Subcutaneous abdominal adipose tissue (tissue), 5 donors: Measurements from ENCODE around the gene PTER.

Source experiments
- H3K27ac ChIP-seq: one replicate; pipeline ENCODE4 v1.7.0; 2013; ENCODE audit warnings: low read depth, mild to moderate bottlenecking, inconsistent platforms, low read length, moderate library complexity
- H3K27me3 ChIP-seq, 5 donors: one replicate each; pipeline ENCODE4 v1.7.0; 2013; ENCODE audit warnings: low read length in 5 of 5, inconsistent platforms in 1 of 5; ENCODE audit not compliant: control insufficient read depth in 5 of 5, insufficient read depth in 4 of 5
- H3K36me3 ChIP-seq, 5 donors: one replicate each; pipeline ENCODE4 v1.7.0; 2013; ENCODE audit warnings: low read length in 5 of 5; ENCODE audit not compliant: control insufficient read depth in 5 of 5, insufficient read depth in 5 of 5
- H3K4me1 ChIP-seq, 5 donors: one replicate each; pipeline ENCODE4 v1.7.0; 2013; ENCODE audit warnings: low read length in 5 of 5, mild to moderate bottlenecking in 3 of 5, moderate library complexity in 1 of 5; ENCODE audit not compliant: control insufficient read depth in 5 of 5, insufficient read depth in 5 of 5
- H3K4me3 ChIP-seq, 5 donors: one replicate each; pipeline ENCODE4 v1.7.0; 2013; ENCODE audit warnings: low read length in 5 of 5, low read depth in 1 of 5
- H3K9ac ChIP-seq, 5 donors: one replicate each; pipeline ENCODE4 v1.7.0; 2013; ENCODE audit warnings: low read length in 5 of 5, mild to moderate bottlenecking in 4 of 5, moderate library complexity in 3 of 5
- H3K9me3 ChIP-seq, 5 donors: one replicate each; pipeline ENCODE4 v1.7.0; 2013; ENCODE audit warnings: low read length in 5 of 5; ENCODE audit not compliant: control insufficient read depth in 5 of 5
- donor health status: healthy.
- donor health status: healthy.
- donor health status: healthy.
- donor health status: healthy.
- donor health status: healthy.

PTER gene

DNA sequence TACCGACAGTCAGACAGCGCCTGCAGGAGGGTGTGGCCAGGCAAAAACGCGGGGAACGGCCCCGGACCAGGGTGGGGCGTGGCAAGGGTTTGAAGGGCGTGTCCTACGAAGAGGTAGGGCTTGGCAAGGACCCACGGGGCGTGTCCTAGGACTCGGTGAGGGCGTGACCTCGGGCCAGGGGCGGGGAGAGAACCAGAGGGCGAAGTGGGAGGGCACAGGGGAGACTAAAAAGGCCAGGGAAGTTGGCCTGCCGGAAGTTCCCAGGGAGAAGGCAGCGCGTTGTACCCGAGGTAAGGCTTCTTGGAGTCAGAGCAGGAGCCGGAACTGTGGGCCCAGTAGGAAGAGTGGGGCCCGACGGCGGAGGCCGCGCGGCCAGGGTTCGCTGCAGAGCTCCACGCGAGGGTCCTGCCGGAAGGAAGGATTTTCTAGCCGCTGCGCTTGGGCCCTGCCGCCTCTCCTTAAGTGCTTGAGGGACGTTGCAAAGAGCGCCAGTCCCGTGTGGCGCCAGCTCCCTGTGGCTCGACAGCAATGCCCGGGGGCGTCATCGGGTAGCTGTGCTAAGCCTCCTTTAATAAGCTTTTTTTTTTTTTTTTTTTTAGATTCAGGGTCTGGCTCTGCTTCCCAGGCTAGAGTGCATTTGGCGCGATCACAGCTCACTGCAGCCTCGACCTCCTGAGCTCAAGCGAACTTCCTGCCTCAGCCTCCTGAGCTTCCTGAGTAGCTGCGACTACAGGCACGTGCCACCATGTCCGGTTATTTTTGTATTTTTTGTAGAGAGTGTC is at the start of gene PTER:
TSS of gene PTER (plus strand) at position 253 of the 782 bp plus-strand sequence. CDS start 47,375 bp downstream, outside the sequence.
- Histone ChIP-seq H3K36me3 (peaks cover 0 to 6% (median 0%) of the 10 kb centered on the region in 5 donors), H3K9ac (peak within 1 kb of the TSS in 4 of 5 donors; percentile 72 to 79 (median 76)), H3K27ac (peak within 1 kb of the TSS; percentile 62), H3K4me3 (peak within 1 kb of the TSS; percentile 60 to 85 (median 82)), H3K9me3 (no peaks in the 10 kb centered on the region), H3K4me1 (peaks cover 2 to 45% (median 37%) of the 10 kb centered on the region in 5 donors), H3K27me3 (no peaks in the 10 kb centered on the region)

DNA sequence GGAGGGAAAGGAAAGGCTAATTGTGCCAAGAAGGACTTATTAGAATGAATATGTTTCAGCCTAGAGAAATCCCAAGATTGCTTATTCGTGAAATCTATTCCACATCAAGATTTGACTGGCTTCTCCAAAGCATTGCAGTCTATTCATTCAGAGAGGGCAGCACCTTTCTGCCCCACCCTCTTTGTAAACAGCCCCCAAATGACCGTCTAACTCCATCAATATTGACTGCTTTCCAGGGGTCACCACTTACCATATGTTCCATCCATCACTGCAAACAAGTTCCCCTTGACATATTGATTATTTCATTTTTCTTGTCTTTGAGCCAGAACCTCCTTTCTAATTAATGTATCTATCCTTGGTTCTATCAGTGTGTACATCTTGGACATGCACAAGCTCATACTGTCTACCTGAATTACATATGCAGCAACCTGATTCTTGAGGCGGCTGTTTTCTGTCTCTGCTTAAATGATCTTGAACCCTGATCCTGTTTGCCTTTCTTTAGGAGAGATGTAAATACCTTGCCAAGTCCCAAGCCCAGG is 44.2 kb upstream of the PTER start:
- no peak overlapping the region for H3K27ac ChIP-seq
- H3K27me3 ChIP-seq = no peaks in the 10 kb centered on the region
- no peaks in the 10 kb centered on the region for H3K36me3 ChIP-seq
- no peak overlapping the region for H3K9ac ChIP-seq
- H3K4me3 ChIP-seq = no peak overlapping the region
- H3K4me1 ChIP-seq = no peaks in the 10 kb centered on the region
- no peaks in the 10 kb centered on the region for H3K9me3 ChIP-seq

- Histone ChIP-seq H3K9ac (no peak overlapping the region), H3K27ac (no peak overlapping the region), H3K4me3 (no peak overlapping the region), H3K9me3 (no peaks in the 10 kb centered on the region), H3K4me1 (no peaks in the 10 kb centered on the region), H3K36me3 (no peaks in the 10 kb centered on the region), H3K27me3 (no peaks in the 10 kb centered on the region)
Observed at GRCh38 chr10:16393271-16393858, 43.4 kb upstream of the PTER start.

DNA sequence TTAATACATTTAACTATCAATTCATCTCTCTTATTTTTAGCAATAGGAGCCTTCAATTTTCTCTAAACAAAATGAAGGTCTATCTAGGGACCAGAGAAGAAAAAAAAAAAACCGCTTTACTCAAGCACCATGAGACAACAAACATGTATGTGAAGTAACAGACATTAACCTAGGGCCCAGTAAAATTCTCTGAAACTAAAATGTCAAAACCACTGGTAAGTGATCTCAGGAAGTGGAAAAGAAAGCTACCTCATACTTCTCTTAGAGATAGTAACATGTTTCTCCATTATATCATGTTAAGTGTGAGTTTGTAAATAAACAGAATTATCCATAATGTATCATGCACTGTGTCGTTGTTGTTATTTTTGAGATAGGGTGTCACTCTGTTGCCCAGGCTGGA is 35.4 kb upstream of the PTER start:
- H3K4me1 ChIP-seq = no peaks in the 10 kb centered on the region
- H3K27ac ChIP-seq = no peak overlapping the region
- H3K36me3 ChIP-seq = no peaks in the 10 kb centered on the region
- no peaks in the 10 kb centered on the region for H3K9me3 ChIP-seq
- no peak overlapping the region for H3K9ac ChIP-seq
- H3K27me3 ChIP-seq = no peaks in the 10 kb centered on the region
- H3K4me3 ChIP-seq = no peak overlapping the region

GRCh38 chr10:16408379-16408778 is 28.4 kb upstream of the PTER start:
- H3K9ac ChIP-seq = no peak overlapping the region
- H3K9me3 ChIP-seq = no peaks in the 10 kb centered on the region
- peaks cover 0 to 3% (median 2%) of the 10 kb centered on the region in 5 donors for H3K27me3 ChIP-seq
- H3K4me1 ChIP-seq = no peaks in the 10 kb centered on the region
- no peak overlapping the region for H3K4me3 ChIP-seq
- H3K27ac ChIP-seq = no peak overlapping the region
- no peaks in the 10 kb centered on the region for H3K36me3 ChIP-seq

- Histone ChIP-seq H3K27me3 (peaks cover 0 to 9% (median 0%) of the 10 kb centered on the region in 5 donors), H3K9me3 (no peaks in the 10 kb centered on the region), H3K36me3 (no peaks in the 10 kb centered on the region), H3K27ac (no peak overlapping the region), H3K4me3 (no peak overlapping the region), H3K9ac (no peak overlapping the region), H3K4me1 (no peaks in the 10 kb centered on the region)
Observed at GRCh38 chr10:16417341-16417740, 19.5 kb upstream of the PTER start.

DNA sequence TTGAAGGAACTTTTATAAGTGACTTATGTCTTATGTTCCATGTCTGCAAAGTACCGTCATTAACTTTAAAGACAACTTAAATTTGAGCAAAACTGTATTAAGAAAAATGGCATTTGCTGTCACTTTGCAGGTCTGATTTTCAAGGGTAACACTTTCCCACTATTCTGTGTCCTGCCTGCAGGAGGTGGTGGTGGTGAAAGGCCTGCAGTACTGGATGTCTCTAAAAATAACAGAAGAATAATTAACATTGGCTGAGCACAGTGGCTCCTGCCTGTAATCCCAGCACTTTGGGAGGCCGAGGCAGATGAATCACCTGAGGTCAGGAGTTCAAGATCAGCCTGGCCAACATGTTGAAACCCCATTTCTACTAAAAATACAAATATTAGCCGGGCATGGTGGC is 13.2 kb upstream of the PTER start:
- Histone ChIP-seq H3K27me3 (peaks cover 0 to 9% (median 0%) of the 10 kb centered on the region in 5 donors), H3K27ac (no peak overlapping the region), H3K9me3 (peaks cover 0 to 6% (median 3%) of the 10 kb centered on the region in 5 donors), H3K4me3 (no peak overlapping the region), H3K36me3 (no peaks in the 10 kb centered on the region), H3K4me1 (no peaks in the 10 kb centered on the region), H3K9ac (no peak overlapping the region)

DNA sequence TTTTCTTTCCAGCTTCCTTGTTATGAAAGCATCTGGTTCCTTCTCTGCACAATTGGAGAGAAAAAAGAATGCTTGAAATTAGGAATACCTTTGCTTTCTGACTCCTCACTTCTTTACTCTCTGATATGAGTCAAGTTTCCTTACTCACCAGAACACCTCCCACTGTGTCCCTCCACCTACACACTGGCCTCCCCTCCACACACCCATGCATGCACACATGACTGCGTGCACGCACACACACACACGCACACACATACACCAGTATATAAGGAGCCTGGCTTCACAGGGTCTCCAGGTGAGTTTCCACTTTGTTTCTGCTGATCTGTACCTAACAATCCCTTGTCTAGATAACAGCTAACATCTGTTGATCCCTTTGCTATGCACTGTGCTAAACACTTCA is 11.4 kb upstream of the PTER start:
- no peaks in the 10 kb centered on the region for H3K36me3 ChIP-seq
- no peaks in the 10 kb centered on the region for H3K4me1 ChIP-seq
- H3K9ac ChIP-seq = no peak overlapping the region
- no peak overlapping the region for H3K27ac ChIP-seq
- H3K27me3 ChIP-seq = peaks cover 0 to 8% (median 0%) of the 10 kb centered on the region in 5 donors
- H3K9me3 ChIP-seq = peaks cover 0 to 6% (median 3%) of the 10 kb centered on the region in 5 donors
- H3K4me3 ChIP-seq = no peak overlapping the region

GRCh38 chr10:16429539-16429938 is 7.3 kb upstream of the PTER start:
- Histone ChIP-seq H3K4me3 (no peak overlapping the region), H3K9ac (no peak overlapping the region), H3K36me3 (no peaks in the 10 kb centered on the region)

DNA sequence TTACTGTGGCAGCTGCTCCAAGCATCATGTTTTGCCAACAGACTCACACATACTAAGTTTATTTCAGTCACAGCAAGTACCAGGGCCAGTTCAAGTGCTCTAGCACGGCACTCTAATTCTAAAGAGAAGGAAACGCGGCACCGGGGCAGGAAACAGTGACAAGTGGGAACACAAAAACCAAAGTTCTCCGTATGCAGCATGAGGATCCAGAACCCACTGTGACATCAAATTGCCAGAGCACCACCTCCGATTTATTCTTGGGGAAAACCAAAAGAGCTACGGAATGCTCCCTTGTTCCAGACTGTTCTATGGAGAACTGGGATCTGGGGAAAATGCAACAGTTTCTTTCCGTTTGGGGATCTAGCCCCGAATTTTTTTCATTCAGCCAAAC is 448 bp upstream of the PTER start:
- Histone ChIP-seq H3K9ac (peak overlapping the region in 4 of 5 donors; percentile 64 to 79 (median 72)), H3K27me3 (no peaks in the 10 kb centered on the region), H3K36me3 (peaks cover 0 to 6% (median 0%) of the 10 kb centered on the region in 5 donors), H3K9me3 (no peaks in the 10 kb centered on the region), H3K4me1 (peaks cover 2 to 41% (median 32%) of the 10 kb centered on the region in 5 donors), H3K4me3 (peak overlapping the region; percentile 60 to 85 (median 82)), H3K27ac (peak overlapping the region; percentile 62)

More at GRCh38 chr10:16429539-16429938, 7.3 kb upstream of the PTER start:
- Histone ChIP-seq H3K27me3 (no peaks in the 10 kb centered on the region), H3K4me1 (no peaks in the 10 kb centered on the region), H3K27ac (no peak overlapping the region), H3K9me3 (peaks cover 0 to 6% (median 3%) of the 10 kb centered on the region in 5 donors)
